ENCODE data around the gene RNF115.
A peak's percentile ranks its signal among the peaks of the same experiment; 100 is the strongest.
"Not testable (repeated sequence)": the region's sequence is repeated elsewhere in the genome, so short reads cannot be mapped to it uniquely, and the experiment has no call there.

The RNF115 gene

GRCh38 chr1:145747398-145748247, 76.3 kb downstream of the RNF115 start:
- intact Hi-C loops (cut with DNase I) = no loop called here
- no peak for DNase-seq

- intact Hi-C loops (cut with DNase I) = no loop called here
- DNase-seq = no peak
Measured at GRCh38 chr1:145740269-145740668, 83.6 kb downstream of the RNF115 start.

GRCh38 chr1:145736191-145736590, 87.7 kb downstream of the RNF115 start:
- intact Hi-C loops (cut with DNase I) = no loop called here
- no peak for DNase-seq

- intact Hi-C loops (cut with DNase I) = no loop called here
- DNase-seq = no peak
Measured at GRCh38 chr1:145730900-145731299, 93.0 kb downstream of the RNF115 start.

- intact Hi-C loops (cut with DNase I) = no loop called here
Measured at GRCh38 chr1:145730467-145730866, 93.4 kb downstream of the RNF115 start.

GRCh38 chr1:145729666-145730436, 94.0 kb downstream of the RNF115 start:
- DNase-seq = no peak

More at GRCh38 chr1:145730467-145730866, 93.4 kb downstream of the RNF115 start:
- no peak for DNase-seq

GRCh38 chr1:145729196-145729595, 94.7 kb downstream of the RNF115 start:
- DNase-seq = no peak
- intact Hi-C loops (cut with DNase I) = no loop called here

More at GRCh38 chr1:145729666-145730436, 94.0 kb downstream of the RNF115 start:
- intact Hi-C loops (cut with DNase I) = no loop called here

- DNase-seq; intact Hi-C loops (cut with DNase I): not testable (repeated sequence)
Measured at GRCh38 chr1:145726193-145726592, 97.7 kb downstream of the RNF115 start.

GRCh38 chr1:145720878-145721671, 102.8 kb downstream of the RNF115 start:
- peak; percentile 45 to 95 (median 74) for DNase-seq
- intact Hi-C loops (cut with DNase I) = no loop called here

- intact Hi-C loops (cut with DNase I) = no loop called here
- DNase-seq = no peak
Measured at GRCh38 chr1:145720556-145720877, 103.4 kb downstream of the RNF115 start.

- no peak for DNase-seq
- intact Hi-C loops (cut with DNase I) = no loop called here
Measured at GRCh38 chr1:145719230-145720079, 104.4 kb downstream of the RNF115 start, which contains the start of gene CD160. Gene CD160 (plus strand): TSS chr1:145719499. CDS start chr1:145728328, 8,829 bp downstream.

- DNase-seq; intact Hi-C loops (cut with DNase I): not testable (repeated sequence)
Measured at GRCh38 chr1:145718465-145718864, 105.4 kb downstream of the RNF115 start.

- intact Hi-C loops (cut with DNase I) = no loop called here
- no peak for DNase-seq
Measured at GRCh38 chr1:145717833-145718232, 106.1 kb downstream of the RNF115 start.

GRCh38 chr1:145716641-145717345, 107.1 kb downstream of the RNF115 start:
- no peak for DNase-seq
- intact Hi-C loops (cut with DNase I) = no loop called here

GRCh38 chr1:145714524-145715111, 109.3 kb downstream of the RNF115 start:
- intact Hi-C loops (cut with DNase I) = no loop called here
- no peak for DNase-seq

GRCh38 chr1:145711213-145711651, 112.7 kb downstream of the RNF115 start:
- no peak for DNase-seq
- intact Hi-C loops (cut with DNase I) = no loop called here

- intact Hi-C loops (cut with DNase I) = no loop called here
- no peak for DNase-seq
Measured at GRCh38 chr1:145710291-145711027, 113.4 kb downstream of the RNF115 start.

GRCh38 chr1:145708063-145708462, 115.8 kb downstream of the RNF115 start:
- DNase-seq = no peak
- intact Hi-C loops (cut with DNase I) = no loop called here
